Measurements from ENCODE around the gene GPC6.

Gene GPC6

GRCh38 chr13:94139393-94139995 is 912.9 kb downstream of the GPC6 start:
- TF ChIP-seq CTCF (IDR thresholded peaks at IDR 0.05; ENCODE audit: extremely low read depth, insufficient read depth, missing control alignments) = no peak
- DNase-seq (ENCODE audit: low spot score) = no peak
- in situ Hi-C loops (cut with MboI; ENCODE audit: low pct_unique_long_range_greater_than_20kb, low sequenced_read_pairs, unreplicated experiment) = no loop called here

GRCh38 chr13:94140027-94140426 is 913.4 kb downstream of the GPC6 start:
- TF ChIP-seq CTCF (IDR thresholded peaks at IDR 0.05; ENCODE audit: extremely low read depth, insufficient read depth, missing control alignments) = no peak
- in situ Hi-C loops (cut with MboI; ENCODE audit: low pct_unique_long_range_greater_than_20kb, low sequenced_read_pairs, unreplicated experiment) = no loop called here

GRCh38 chr13:94140511-94140910 is 913.9 kb downstream of the GPC6 start:
- no peak for TF ChIP-seq CTCF (IDR thresholded peaks at IDR 0.05; ENCODE audit: extremely low read depth, insufficient read depth, missing control alignments)
- no peak for DNase-seq (ENCODE audit: low spot score)

More at GRCh38 chr13:94140027-94140426, 913.4 kb downstream of the GPC6 start:
- DNase-seq (ENCODE audit: low spot score) = no peak

GRCh38 chr13:94143624-94144350 is 917.2 kb downstream of the GPC6 start:
- DNase-seq (ENCODE audit: low spot score) = no peak
- TF ChIP-seq CTCF (IDR thresholded peaks at IDR 0.05; ENCODE audit: extremely low read depth, insufficient read depth, missing control alignments) = no peak
- in situ Hi-C loops (cut with MboI; ENCODE audit: low pct_unique_long_range_greater_than_20kb, low sequenced_read_pairs, unreplicated experiment) = no loop called here

More at GRCh38 chr13:94140511-94140910, 913.9 kb downstream of the GPC6 start:
- in situ Hi-C loops (cut with MboI; ENCODE audit: low pct_unique_long_range_greater_than_20kb, low sequenced_read_pairs, unreplicated experiment) = no loop called here

GRCh38 chr13:94145966-94146365 is 919.4 kb downstream of the GPC6 start:
- no peak for DNase-seq (ENCODE audit: low spot score)
- in situ Hi-C loops (cut with MboI; ENCODE audit: low pct_unique_long_range_greater_than_20kb, low sequenced_read_pairs, unreplicated experiment) = no loop called here
- no peak for TF ChIP-seq CTCF (IDR thresholded peaks at IDR 0.05; ENCODE audit: extremely low read depth, insufficient read depth, missing control alignments)

- no peak for DNase-seq (ENCODE audit: low spot score)
- TF ChIP-seq CTCF (IDR thresholded peaks at IDR 0.05; ENCODE audit: extremely low read depth, insufficient read depth, missing control alignments) = no peak
- in situ Hi-C loops (cut with MboI; ENCODE audit: low pct_unique_long_range_greater_than_20kb, low sequenced_read_pairs, unreplicated experiment) = no loop called here
Observed at GRCh38 chr13:94153586-94153985, 927.0 kb downstream of the GPC6 start.
